NCI-H446 treated with DMSO at 0.1 percent for 48 hours (cell line): Measurements from ENCODE around the gene MEA1.
"Not testable (repeated sequence)": the region's sequence is repeated elsewhere in the genome, so short reads cannot be mapped to it uniquely, and the experiment has no call there.

ENCODE experiments used
- DNase-seq: peaks from one replicate; lab custom pipeline; 2025; lab: John Stamatoyannopoulos, UW

MEA1 gene

DNA sequence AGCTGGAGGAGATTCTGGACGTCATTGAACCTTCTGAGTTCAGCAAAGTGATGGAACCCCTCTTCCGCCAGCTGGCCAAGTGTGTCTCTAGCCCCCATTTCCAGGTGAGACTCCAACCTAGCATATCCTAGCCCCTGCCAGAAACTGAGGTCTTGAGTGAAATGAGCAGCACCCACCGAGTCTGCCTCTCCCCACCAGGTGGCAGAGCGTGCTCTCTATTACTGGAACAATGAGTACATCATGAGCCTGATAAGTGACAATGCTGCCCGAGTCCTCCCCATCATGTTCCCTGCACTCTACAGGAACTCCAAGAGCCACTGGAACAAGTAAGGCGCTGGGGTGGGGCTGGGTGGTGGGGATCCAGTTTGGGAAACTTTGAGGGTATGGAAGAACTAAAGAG lies 4.6 kb downstream of the MEA1 start:
- DNase-seq = no peak

- no peak for DNase-seq
These were observed 6.6 kb downstream of the MEA1 start for GRCh38 chr6:43007126-43007525.

DNA sequence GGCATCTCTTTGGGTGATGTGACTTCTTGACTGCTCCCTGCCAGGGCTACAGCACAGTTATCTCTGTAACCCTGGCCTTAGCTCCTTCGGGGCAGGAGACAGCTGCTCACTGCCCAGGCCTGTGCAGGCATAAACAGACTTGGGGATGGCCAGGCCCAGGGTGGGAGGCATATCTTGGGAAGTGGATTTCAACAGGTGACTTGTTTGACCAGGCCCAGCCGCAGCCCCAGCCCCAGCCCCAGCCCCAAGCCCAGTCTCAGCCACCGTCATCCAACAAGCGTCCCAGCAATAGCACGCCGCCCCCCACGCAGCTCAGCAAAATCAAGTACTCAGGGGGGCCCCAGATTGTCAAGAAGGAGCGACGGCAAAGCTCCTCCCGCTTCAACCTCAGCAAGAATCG lies 7.5 kb downstream of the MEA1 start:
- no peak for DNase-seq

DNA sequence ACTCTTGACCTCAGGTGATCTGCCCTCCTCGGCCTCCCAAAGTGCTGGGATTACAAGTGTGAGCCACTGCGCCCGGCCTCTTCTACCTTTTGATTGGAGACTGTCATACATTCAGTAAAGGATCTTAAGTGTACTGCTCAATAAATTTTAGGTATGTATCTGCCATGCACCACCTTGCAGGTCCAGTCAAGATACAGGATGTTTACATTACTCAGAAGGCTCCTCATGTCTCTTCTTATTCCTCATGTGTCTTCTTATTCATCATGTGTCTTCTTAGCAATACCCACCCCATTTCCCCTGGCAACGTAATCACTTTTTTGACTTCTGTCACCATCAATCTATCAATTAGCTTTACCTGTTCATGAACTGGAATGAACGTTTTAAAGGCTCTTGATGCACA lies 7.9 kb downstream of the MEA1 start:
- no peak for DNase-seq

- no peak for DNase-seq
These were observed 11.9 kb downstream of the MEA1 start for GRCh38 chr6:43001843-43002242.

GRCh38 chr6:42998205-42998604 lies 15.5 kb downstream of the MEA1 start:
- not testable (repeated sequence) for DNase-seq

DNA sequence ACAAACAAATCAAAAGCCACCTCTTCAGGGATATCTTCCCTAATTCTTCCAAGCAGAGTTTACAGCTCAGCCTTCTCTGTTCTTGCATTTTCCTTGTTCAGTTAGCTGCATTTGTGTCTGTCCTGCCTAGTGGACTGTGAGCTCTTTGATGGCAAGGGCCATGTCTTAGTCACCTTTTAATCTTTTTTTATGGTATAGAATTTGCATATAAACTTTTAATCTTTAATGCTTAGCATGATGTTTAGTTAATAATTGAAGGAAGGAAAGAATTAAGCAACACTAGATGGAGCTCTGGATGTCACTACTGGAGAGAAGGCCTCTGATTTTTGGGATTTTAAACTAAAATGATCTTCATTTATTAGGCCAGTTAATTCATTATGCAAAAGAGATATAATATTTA lies 17.2 kb downstream of the MEA1 start:
- DNase-seq = no peak

DNA sequence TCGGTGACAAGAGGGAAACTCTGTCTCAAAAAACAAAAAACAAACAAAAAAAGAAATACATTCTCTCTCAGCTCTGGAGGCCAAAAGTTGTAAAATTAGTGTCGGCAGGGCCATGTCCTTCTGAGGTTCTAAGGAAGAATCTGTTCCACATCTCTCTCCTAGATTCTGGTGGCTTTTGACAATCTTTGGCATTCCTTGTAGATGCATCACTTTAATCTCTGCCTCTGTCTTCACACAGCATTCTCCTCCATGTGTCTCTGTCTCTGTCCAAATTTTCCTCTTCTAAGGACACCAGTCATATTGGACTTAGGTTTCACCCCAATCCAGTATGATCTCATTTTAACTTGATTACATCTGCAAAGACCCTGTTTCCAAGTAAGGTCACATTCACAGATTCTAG lies 20.3 kb downstream of the MEA1 start:
- no peak for DNase-seq

- no peak for DNase-seq
These were observed 23.8 kb downstream of the MEA1 start for GRCh38 chr6:42989923-42990322.

DNA sequence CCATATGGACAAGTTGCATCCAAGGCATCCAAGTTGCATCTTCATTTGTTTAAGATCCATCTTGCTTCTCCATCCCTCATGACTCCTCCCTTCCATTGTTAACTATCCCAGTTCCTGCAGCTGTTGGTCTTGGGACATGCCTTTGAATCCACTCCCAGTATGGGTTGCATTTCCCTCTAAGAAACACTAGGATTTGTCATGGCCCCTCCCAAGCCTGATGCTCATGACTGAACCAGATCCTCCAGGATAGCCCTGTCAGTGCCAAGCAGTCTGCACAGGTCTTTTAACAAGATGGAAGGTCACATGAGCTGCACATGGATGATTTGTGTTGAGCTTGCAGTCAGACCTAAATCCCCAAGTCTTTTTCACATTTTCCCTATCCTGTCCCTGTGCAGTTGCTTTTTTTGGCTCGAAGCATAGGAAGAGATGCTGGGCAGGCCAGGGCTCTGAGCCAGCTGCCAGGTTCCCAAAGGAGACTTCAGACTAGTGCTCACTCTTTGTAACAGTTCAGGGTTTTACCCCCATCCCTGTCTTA lies 25.2 kb downstream of the MEA1 start:
- no peak for DNase-seq

DNA sequence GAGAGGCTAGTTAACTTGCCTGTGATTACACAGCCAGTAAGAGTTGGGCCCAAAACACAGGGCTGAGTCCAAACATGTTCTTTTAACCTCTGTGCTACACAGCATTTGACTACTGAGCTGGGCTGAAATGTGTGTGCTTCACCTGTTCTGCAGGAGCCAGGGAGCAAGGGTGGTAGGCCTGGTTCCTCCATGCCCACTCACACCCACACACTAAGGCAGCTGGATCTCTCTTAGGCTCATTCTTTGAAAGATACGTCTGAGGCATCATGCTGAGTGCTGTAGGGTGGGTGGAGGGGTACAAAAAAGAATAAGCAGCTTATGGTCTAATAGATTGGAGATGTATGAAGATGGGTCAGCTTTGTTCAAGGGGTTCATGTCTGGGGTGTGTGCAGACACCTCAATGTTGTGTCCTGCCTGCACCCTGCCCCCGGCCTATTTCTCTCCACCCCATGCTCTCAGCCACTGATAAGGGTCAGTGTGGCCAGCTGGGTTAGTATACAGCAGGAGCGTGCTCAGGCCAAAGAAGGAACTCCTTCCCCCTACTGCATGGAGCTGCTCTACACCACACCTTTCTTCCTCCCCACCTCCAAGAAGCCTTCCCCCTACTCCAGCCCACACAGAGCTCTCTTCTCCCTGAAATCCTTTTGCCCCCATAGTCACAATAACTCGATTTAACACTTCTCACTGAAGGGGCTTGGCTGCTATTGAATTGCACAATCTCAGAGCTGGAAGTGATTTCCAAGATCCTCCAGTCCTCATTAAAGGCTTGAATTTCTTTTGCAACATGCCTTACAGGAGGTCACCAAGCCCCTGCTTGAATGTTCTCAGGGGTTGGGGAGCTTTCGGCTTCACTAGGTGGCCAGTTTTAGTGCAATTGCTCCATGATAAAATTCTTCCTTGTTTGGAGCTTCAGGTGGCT lies 26.0 kb downstream of the MEA1 start:
- no peak for DNase-seq

DNA sequence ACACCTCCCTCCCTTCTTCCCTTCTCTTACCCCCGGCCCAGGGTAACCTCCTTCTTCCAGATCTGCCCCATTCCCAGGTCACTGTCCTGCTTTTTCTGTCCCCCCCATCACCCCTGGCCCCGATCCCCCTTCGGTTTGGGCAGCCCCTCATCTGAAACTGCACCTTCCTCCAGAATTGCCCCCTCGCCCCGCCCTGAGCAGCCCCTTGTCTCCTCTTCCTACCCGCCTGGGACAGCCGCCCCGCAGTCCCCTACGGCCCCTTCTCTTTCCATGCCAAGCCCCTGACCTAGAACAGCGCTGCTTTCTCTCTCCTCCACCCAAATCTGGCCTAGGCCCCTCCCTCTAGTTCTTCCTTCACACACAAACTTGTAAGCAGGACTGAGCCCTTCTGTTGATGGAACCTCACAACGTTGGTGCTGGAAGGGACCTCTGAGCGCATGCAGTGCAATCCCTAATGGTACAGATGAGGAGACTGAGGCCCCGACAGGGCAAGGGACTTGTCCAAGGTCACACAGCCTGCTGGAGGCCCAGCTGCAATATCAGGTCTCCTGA lies 28.7 kb downstream of the MEA1 start:
- DNase-seq = no peak

DNA sequence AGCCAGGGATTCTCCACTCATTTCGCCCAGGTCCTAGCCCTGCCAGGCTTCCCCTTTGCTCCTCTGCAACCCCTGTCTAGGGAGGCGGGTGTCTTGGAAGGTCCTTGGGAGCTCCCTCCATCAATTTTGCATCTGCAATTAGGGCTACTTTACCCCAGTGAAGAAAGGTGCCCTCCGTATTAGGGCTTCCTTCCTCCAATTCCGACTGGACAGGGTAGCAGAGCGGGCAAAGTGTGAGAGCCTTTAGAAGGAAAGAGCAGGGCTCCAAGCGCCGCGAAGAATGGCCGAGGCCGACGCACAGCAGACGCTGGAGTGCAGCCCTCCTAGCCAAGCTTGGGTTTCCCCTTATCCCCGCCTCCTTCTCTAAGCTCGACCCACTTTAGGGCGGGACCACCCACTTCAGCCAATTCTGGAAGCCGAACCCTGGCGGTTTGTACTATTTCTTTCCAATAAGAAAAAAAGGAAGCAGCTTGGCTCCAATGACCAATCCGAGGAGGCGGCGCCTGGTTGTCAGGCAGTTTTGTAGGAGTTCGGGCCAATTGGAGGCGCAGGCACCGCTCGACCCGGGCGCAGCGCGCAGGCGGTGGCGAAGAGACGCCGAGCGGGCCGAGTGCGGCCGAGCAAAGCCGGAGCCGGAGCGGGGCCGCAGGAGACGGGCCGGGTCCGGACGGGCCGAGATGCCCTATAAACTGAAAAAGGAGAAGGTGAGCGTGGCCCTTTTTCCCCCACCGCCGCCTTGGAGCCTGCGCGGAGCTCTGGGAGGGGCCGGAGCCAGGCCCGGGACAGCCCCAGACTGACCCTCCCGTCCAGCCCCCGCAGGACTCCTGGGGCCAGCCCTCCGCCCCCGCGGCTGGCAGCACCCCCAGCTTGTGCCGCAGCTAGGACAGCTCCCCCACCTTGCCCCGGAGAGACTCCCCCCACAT lies 29.5 kb downstream of the MEA1 start, which contains the start of gene PPP2R5D:
Gene PPP2R5D (plus strand): TSS at position 570 of the 923 bp plus-strand sequence. CDS start 108 bp downstream, at position 678.
- peak; percentile 99 for DNase-seq

DNA sequence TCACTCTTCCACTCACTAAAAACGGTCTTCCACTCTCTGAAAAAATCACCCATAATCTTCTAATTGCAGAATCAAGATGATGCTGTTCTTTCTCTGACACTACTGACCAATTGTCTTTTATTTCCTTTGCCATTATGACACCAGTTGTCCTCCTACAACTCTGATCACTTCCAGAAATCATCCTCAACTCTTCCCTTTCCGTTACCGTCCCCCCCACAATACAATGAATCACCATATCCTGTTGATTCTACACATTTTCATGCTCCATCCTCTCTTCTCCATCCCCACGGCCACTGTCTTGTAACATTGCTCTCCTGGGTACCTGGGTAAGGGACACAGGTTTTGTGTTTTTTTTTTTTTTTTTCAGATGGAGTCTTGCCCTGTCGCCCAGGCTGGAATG lies 31.9 kb downstream of the MEA1 start:
- no peak for DNase-seq

GRCh38 chr6:42979523-42980177 lies 34.1 kb downstream of the MEA1 start:
- no peak for DNase-seq

DNA sequence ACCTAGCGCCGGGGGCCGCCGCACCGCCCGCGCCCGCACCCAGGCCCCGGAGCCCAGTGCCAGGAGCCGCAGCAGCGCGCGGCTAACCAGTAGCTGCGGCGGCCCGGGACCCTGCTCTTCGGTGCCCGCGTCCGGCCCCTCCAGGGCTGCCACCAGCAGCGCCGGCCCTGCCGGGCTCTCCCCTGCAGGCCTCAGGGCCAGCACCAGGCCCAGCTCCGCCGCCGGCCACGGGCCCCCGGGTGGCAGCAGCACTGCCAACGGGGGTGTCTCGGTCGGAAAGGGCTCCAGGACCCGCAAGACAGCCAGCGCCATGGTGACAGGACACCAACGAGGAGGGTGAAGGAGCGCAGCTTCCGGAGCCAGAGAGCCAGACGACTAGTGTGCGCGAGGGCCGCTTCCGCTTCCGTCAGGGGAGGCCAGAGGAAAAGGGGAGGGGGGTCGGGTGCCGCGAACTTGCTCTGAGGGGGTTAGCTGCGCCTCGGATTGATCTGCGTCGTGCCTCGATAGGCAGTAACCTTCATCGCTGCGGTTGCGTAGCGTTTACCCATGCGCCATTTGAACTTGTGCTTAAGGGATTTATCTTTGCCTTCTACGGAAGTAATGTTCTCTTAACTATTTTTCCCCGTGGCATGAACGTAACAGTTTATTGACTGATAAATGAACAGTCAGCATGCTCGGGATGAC lies 34.8 kb downstream of the MEA1 start, which contains the start of gene PEX6:
Gene PEX6 (minus strand): TSS at position 343 of the 684 bp plus-strand sequence. CDS start 31 bp downstream, at position 312.
- DNase-seq = peak; percentile 84

DNA sequence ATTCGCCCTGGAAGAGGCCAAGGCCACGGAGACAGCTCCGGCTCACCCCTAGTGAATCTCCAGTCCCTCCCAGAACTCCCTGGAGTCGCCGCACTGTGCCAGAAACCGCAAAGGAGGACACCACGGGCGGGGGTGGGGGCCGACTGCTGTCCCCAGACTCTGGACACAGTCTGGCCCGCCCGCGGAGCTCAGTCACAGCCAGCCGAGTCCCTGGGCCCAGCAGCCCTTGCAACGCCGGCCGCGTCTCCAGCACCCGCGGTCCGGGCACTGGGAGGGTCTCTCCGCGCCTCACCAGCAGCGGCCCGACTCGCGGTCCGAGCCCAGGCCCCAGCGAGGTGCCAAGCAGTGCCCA lies 35.3 kb downstream of the MEA1 start:
- no peak for DNase-seq

DNA sequence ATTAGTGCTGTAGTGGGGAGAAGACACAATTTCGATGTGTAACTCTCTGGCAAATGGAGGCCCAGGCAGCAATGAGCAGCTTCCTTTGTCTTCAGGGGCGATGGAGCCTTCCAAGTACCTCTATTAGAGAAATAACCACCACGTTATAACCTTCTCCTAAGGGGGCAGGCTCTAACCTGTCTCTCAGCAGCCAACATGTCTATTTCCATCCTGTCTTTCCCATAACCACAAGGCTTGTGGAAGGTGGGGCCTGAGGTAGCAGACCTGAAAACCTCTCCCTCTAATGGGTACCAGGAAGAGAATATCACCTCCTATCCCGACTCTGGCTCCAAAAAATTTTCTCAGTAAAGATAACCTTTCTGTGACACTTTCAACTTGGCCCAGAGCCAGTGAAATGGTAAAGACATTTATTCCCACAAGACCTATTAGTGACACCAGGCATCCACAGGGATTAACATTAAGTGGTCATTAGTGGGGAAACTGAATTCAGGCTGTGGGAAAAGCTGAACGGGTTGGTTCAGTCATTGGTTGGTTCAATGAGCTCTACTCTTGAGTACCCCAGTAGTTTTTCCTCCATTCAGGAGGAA lies 38.7 kb downstream of the MEA1 start:
- no peak for DNase-seq

GRCh38 chr6:42973926-42974325 lies 39.8 kb downstream of the MEA1 start:
- no peak for DNase-seq

DNA sequence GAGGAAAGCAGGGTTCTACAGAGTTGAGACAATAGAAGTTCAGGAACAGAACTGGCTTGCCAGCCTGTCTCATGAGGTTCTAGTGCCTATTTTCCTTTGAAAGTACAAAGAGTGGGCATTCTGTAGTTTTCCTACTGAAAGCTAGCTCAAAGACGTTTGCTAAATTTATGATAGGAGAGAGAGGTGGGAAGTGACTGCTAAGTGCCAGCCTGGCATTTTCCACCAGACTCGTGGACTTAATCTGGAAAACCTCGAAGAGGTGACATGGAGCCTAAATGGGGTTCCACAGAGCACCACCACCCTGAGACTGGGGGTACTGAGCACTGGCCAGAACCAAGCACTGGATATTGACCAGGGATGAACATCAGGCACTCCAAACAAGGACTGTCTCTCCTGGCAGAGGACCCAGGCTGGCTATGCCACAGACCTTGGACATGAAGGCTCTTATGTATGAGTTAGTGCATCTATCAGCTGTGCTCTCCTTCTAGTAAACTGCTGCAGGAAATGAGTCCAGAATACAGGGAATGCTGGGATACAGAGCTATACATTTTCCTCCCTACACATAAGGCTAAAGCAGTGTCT lies 41.9 kb downstream of the MEA1 start:
- DNase-seq = no peak
